Body of pancreas (tissue), 4 donors: ENCODE measurements around the gene METAP1D.

Experiments used
- POLR2A ChIP-seq, 3 donors: fragments of 450-650 bp; IDR thresholded peaks; one replicate each; pipeline ENCODE4 v1.6.1; 2016; ENCODE audit warnings: antibody characterized with exemption in 3 of 3, mild to moderate bottlenecking in 2 of 3
- TF ChIP-seq, protein P1 (sequence below), 7 experiments: fragments of 450-650 bp in 4 of 7; fragments of 200-600 bp in 3 of 7; sonication (generic) in 3 of 7; IDR thresholded peaks; one replicate each; pipeline ENCODE4 v1.5.1; 2016 to 2019; ENCODE audit warnings: antibody characterized with exemption in 7 of 7

DNA sequence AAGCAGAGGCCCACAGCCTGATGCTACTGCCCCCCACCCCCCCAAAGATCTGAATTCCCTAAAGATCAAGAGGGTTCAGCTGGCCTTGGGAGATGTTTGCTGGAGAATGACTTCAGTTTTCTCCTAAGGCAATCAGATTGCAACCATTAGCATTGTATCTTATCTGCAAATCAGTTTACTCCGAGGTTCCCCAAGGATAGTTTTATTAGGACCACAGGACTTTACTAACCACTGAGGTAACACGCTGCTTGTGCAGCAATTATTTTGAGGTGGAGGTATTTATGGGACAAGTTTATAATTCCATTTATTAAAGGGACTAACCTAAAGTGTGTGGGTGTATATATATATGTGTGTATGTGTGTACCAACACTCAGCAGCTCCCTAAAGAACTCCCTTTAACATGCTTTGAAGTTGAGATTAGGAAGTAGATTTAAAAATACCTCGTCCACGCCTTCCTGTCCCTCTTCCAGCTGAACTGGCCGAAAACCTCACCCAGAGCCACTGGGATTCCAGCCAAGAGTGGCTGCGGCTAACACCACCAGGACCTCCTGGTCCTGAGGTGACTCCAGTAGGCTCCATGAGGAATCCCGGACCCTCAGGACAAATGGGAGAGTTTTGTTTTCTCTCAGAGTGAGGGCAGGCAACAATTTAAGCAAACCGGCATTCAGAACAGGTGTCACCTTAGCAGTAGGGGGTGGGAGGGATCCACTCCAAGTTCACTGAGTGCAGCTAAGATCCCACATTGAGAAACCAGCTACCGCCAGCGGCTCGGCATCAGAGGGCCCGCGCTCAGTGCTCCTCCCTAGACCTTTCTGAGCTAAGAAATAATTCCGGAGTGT, 82.6 kb downstream of the METAP1D start:
- no peak for TF ChIP-seq POLR2A (IDR thresholded peaks at IDR 0.05)
- TF ChIP-seq, protein P1, sequence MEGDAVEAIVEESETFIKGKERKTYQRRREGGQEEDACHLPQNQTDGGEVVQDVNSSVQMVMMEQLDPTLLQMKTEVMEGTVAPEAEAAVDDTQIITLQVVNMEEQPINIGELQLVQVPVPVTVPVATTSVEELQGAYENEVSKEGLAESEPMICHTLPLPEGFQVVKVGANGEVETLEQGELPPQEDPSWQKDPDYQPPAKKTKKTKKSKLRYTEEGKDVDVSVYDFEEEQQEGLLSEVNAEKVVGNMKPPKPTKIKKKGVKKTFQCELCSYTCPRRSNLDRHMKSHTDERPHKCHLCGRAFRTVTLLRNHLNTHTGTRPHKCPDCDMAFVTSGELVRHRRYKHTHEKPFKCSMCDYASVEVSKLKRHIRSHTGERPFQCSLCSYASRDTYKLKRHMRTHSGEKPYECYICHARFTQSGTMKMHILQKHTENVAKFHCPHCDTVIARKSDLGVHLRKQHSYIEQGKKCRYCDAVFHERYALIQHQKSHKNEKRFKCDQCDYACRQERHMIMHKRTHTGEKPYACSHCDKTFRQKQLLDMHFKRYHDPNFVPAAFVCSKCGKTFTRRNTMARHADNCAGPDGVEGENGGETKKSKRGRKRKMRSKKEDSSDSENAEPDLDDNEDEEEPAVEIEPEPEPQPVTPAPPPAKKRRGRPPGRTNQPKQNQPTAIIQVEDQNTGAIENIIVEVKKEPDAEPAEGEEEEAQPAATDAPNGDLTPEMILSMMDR (IDR thresholded peaks at IDR 0.05), result no peak
